Endothelial cell of umbilical vein (primary cell): Measurements from ENCODE around the gene KRT71. TPM values are rescaled to one million over a fixed set of nuclear protein-coding genes. Genes with fewer than 3 reads are reported as not detected.

ENCODE experiments used
- BruUV-seq: library from RNA; stranded (reverse); fragments of 400-500 nt; replicated peaks from 2 replicates; lab custom pipeline; 2021; lab: Mats Ljungman, UMichigan
- CTCF ChIA-PET: fragments of 300-600, 350-600 bp; sonication (Branson Sonifier 250); formaldehyde crosslinking; loops from one replicate; lab custom pipeline; 2021; ENCODE audit warnings: antibody characterized with exemption, inconsistent platforms; lab: Charles Lee
- POLR2A ChIA-PET: fragments of 300-600, 350-600 bp; sonication (Branson Sonifier 250); formaldehyde crosslinking; loops from one replicate; lab custom pipeline; 2021; ENCODE audit warnings: antibody characterized with exemption, inconsistent platforms; lab: Charles Lee
- DNase-seq: peaks from one replicate; pipeline ENCODE4 v3.0.0-alpha.2; 2011; ENCODE audit warnings: low read depth, low spot score
- FAIRE-seq: peaks from 2 replicates; lab custom pipeline; 2011; peaks lifted over from hg19 to GRCh38; lab: Jason Lieb, UNC
- H2AFZ ChIP-seq: 2 replicates; pipeline ENCODE4 v1.6.0; 2012; ENCODE audit warnings: low read depth, low read length, control low read depth, inconsistent platforms
- H3K27ac ChIP-seq: 2 replicates; pipeline ENCODE4 v1.5.1; 2011; ENCODE audit warnings: low read depth, mild to moderate bottlenecking, control low read depth, low read length, moderate library complexity; ENCODE audit not compliant: insufficient read depth
- H3K27me3 ChIP-seq, 2 experiments: 2 replicates each; pipeline versions ENCODE4 v1.6.0 to v1.6.1; 2011; ENCODE audit warnings: low read length in 2 of 2, mixed read lengths in 1 of 2; ENCODE audit not compliant: control insufficient read depth in 2 of 2, insufficient read depth in 2 of 2
- H3K36me3 ChIP-seq, 2 experiments: 2 replicates in 1 of 2; 3 replicates in 1 of 2; pipeline ENCODE4 v1.5.1; 2011; ENCODE audit warnings: low read length in 2 of 2, mild to moderate bottlenecking in 1 of 2, moderate library complexity in 1 of 2; ENCODE audit not compliant: control insufficient read depth in 2 of 2, insufficient read depth in 2 of 2; ENCODE audit errors: extremely low read depth in 1 of 2
- H3K4me1 ChIP-seq: 3 replicates; pipeline ENCODE4 v1.5.1; 2011; ENCODE audit warnings: mild to moderate bottlenecking, low read length; ENCODE audit not compliant: control insufficient read depth, insufficient read depth; ENCODE audit errors: extremely low read depth
- H3K4me2 ChIP-seq: 2 replicates; pipeline ENCODE4 v1.6.1; 2011; ENCODE audit warnings: low read length, control low read depth, mixed read lengths; ENCODE audit not compliant: insufficient read depth
- H3K4me3 ChIP-seq, 3 experiments: fragments of 200-600 bp in 1 of 3; sonication (generic), shearing (Covaris generic) in 1 of 3; replicated peaks in 1 of 3; 2 replicates each; pipeline ENCODE4 v1.5.1; 2011 to 2016; ENCODE audit warnings: control low read depth in 3 of 3, low read length in 3 of 3, mild to moderate bottlenecking in 2 of 3, inconsistent platforms in 1 of 3, low read depth in 1 of 3, moderate library complexity in 1 of 3; ENCODE audit not compliant: insufficient read depth in 1 of 3
- H3K79me2 ChIP-seq: 2 replicates; pipeline ENCODE4 v1.6.0; 2012; ENCODE audit warnings: low read length, inconsistent platforms; ENCODE audit not compliant: control insufficient read depth, insufficient read depth
- H3K9ac ChIP-seq: replicated peaks from 2 replicates; pipeline ENCODE3; 2011; ENCODE audit warnings: low read length, control low read depth; ENCODE audit not compliant: insufficient read depth; ENCODE audit errors: extremely low read depth
- H3K9me1 ChIP-seq: replicated peaks from 3 replicates; pipeline ENCODE4 v1.6.0; 2011; ENCODE audit warnings: mild to moderate bottlenecking, low read length; ENCODE audit not compliant: control insufficient read depth, insufficient read depth; ENCODE audit errors: extremely low read depth
- H3K9me3 ChIP-seq: replicated peaks from 2 replicates; pipeline ENCODE4 v1.5.1; 2012; ENCODE audit warnings: low read length, inconsistent platforms; ENCODE audit not compliant: control insufficient read depth, insufficient read depth
- H4K20me1 ChIP-seq: replicated peaks from 2 replicates; pipeline ENCODE3; 2011; ENCODE audit warnings: mild to moderate bottlenecking, low read length; ENCODE audit not compliant: control insufficient read depth, insufficient read depth; ENCODE audit errors: extremely low read depth
- EZH2 ChIP-seq: IDR thresholded peaks from 2 replicates; pipeline ENCODE4 v1.6.1; 2012; ENCODE audit warnings: borderline replicate concordance, low read depth, mild to moderate bottlenecking, moderate library complexity, low read length, inconsistent platforms; ENCODE audit not compliant: severe bottlenecking
- FOS ChIP-seq: IDR thresholded peaks from 2 replicates; pipeline ENCODE4 v1.6.1; 2011; ENCODE audit warnings: mild to moderate bottlenecking, low read length, moderate library complexity, borderline replicate concordance; ENCODE audit not compliant: insufficient read depth
- GATA2 ChIP-seq: IDR thresholded peaks from 2 replicates; pipeline ENCODE4 v1.7.0; 2011; ENCODE audit warnings: low read depth, mild to moderate bottlenecking, moderate library complexity, mixed read lengths, low read length; ENCODE audit not compliant: insufficient read length, insufficient read depth
- JUN ChIP-seq: IDR thresholded peaks from 2 replicates; pipeline ENCODE4 v1.6.1; 2011; ENCODE audit warnings: borderline replicate concordance, low read depth; ENCODE audit not compliant: insufficient read length, insufficient read depth
- MYC ChIP-seq: IDR thresholded peaks from one replicate; pipeline ENCODE4 v1.6.1; 2011; ENCODE audit warnings: mild to moderate bottlenecking, low read depth, low read length
- POLR2A ChIP-seq: IDR thresholded peaks from 2 replicates; pipeline ENCODE4 v1.6.1; 2012; ENCODE audit warnings: low read depth, mild to moderate bottlenecking, control low read depth, low read length
- POLR2AphosphoS5 ChIP-seq: IDR thresholded peaks from 2 replicates; pipeline ENCODE4 v1.6.1; 2012; ENCODE audit warnings: low read depth, mild to moderate bottlenecking, control low read depth, low read length, moderate library complexity; ENCODE audit not compliant: insufficient read depth
- dilution Hi-C: fragments of 300-500 bp; cut with MboI; formaldehyde crosslinking; loops from one replicate; pipeline ENCODE4 v1.15.0; 2019; ENCODE audit warnings: low sequenced_read_pairs; ENCODE audit not compliant: extremely low pct_ligation_motif_present
- intact Hi-C: fragments of 100-400 bp; cut with micrococcal nuclease; formaldehyde crosslinking; loops from one replicate; pipeline ENCODE4 v1.10.0; 2022
- polyA plus RNA-seq, 4 experiments: library from polyadenylated mRNA; depleted of rRNA in 3 of 4; stranded (reverse) in 3 of 4; unstranded in 1 of 4; fragments of >200 nt; gene quantifications; 2 replicates each; pipeline versions ENCODE4 v1.2.1 to v1.2.3, GENCODE V29; 2011 to 2012; ENCODE audit warnings: missing spikeins in 1 of 4
- total RNA-seq: library from RNA; stranded (reverse); gene quantifications from 2 replicates; pipeline ENCODE4 v1.2.3, GENCODE V29; 2021
- TF ChIP-seq, protein P1 (sequence below), 2 donors: IDR thresholded peaks; 1 replicate in 1 of 2; 2 replicates in 1 of 2; pipeline ENCODE4 v1.5.1; 2011; ENCODE audit warnings: low read length in 2 of 2, mild to moderate bottlenecking in 2 of 2, moderate library complexity in 2 of 2, control low read depth in 1 of 2, inconsistent platforms in 1 of 2, low read depth in 1 of 2; ENCODE audit not compliant: insufficient read depth in 1 of 2; ENCODE audit errors: extremely low read depth in 1 of 2
- TF ChIP-seq, protein P2 (sequence below): IDR thresholded peaks from 2 replicates; pipeline ENCODE4 v1.6.1; 2011; ENCODE audit not compliant: insufficient read depth, insufficient read length

KRT71 gene
- total and polyA plus RNA-seq, 2 donors (not counting 3 experiments of a cell fraction or from before 2014, with no cell fraction given), result not detected

DNA sequence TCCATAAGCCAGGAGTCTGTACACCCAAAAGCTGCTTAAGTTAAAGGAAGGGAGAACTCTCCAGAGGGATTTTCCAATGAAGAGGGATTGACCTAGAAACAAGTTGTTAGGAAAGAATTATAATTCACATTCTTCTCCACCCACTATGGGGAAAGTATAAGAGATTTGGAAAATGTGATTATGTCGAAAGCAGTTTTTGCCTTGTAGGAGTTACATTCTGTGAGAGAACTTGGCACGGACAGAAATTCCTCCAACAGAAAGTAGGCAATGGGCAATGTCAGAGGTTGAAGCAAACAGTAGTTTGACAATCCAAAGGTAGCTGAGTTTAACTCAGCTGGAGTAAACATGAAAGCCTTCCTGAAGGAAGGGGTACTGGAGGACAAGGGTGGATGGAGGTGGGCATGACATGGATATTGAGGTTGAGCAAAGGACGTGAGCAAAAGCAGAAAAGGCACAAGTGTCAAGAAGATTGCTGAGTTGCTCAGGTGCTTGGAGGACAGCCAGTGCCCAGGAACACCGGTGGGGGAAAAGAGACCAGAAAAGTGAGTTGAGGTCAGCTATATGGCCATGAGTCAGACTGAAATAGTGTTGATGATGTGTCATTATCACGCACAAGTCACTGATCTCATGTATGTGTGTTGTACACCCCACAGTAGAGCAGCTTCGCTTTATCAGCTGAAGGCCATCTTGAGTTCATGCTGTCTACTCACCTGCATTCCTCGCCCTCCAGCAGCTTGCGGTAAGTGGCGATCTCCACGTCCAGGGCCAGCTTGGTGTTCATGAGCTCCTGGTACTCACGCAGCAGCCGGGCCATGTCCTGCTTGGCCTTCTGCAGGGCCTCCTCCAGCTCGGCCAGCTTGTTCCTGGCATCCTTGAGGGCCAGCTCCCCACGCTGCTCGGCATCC, 36.8 kb downstream of the KRT71 start:
- TF ChIP-seq FOS (no peak), GATA2 (no peak), POLR2A (no peak), POLR2AphosphoS5 (no peak), JUN (no peak), MYC (no peak), EZH2 (no peak)
- TF ChIP-seq, protein P1, sequence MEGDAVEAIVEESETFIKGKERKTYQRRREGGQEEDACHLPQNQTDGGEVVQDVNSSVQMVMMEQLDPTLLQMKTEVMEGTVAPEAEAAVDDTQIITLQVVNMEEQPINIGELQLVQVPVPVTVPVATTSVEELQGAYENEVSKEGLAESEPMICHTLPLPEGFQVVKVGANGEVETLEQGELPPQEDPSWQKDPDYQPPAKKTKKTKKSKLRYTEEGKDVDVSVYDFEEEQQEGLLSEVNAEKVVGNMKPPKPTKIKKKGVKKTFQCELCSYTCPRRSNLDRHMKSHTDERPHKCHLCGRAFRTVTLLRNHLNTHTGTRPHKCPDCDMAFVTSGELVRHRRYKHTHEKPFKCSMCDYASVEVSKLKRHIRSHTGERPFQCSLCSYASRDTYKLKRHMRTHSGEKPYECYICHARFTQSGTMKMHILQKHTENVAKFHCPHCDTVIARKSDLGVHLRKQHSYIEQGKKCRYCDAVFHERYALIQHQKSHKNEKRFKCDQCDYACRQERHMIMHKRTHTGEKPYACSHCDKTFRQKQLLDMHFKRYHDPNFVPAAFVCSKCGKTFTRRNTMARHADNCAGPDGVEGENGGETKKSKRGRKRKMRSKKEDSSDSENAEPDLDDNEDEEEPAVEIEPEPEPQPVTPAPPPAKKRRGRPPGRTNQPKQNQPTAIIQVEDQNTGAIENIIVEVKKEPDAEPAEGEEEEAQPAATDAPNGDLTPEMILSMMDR (IDR thresholded peaks at IDR 0.05; ENCODE audit: extremely low read depth in 1 of 2, insufficient read depth in 1 of 2, low read depth in 1 of 2, low read length in 2 of 2), result no peak
- TF ChIP-seq, protein P2, sequence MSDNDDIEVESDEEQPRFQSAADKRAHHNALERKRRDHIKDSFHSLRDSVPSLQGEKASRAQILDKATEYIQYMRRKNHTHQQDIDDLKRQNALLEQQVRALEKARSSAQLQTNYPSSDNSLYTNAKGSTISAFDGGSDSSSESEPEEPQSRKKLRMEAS, result no peak
- Histone ChIP-seq H3K27me3 (no peaks in the 10 kb centered on the region), H3K36me3 (no peaks in the 10 kb centered on the region), H3K9ac (no peak overlapping the region), H3K4me1 (no peaks in the 10 kb centered on the region), H3K79me2 (no peaks in the 10 kb centered on the region), H3K4me3 (no peak overlapping the region), H3K9me3 (no peaks in the 10 kb centered on the region), H4K20me1 (no peaks in the 10 kb centered on the region), H3K9me1 (no peaks in the 10 kb centered on the region), H3K4me2 (no peak overlapping the region), H3K27ac (no peak overlapping the region), H2AFZ (no peak overlapping the region)
- BruUV-seq, result no TSS peak
- dilution Hi-C loops (no loop called here), intact Hi-C loops (no loop called here)
- DNase-seq (no peak), FAIRE-seq (no peak)
- CTCF ChIA-PET, result interaction anchor here (1.7 kb wide), 1 partner anchor 16 kb away, joined by 4 read pairs; no protein-coding TSS in a partner anchor
- POLR2A ChIA-PET, result no interaction called here
